Mesothelial cell of epicardium (in vitro differentiated cells): ENCODE data around the gene FGF14. TPM values are rescaled to one million over a fixed set of nuclear protein-coding genes. Genes with fewer than 3 reads are reported as not detected.

ENCODE experiments used
- DNase-seq, 2 experiments: peaks; one replicate each; pipeline ENCODE4 v3.0.0; 2021; ENCODE audit warnings: low spot score in 2 of 2; ENCODE audit not compliant: unreplicated experiment in 2 of 2
- H3K27ac Mint-ChIP-seq: 2 replicates; pipeline ENCODE4 v1.8.0; 2021; ENCODE audit warnings: mixed read lengths
- H3K27me3 Mint-ChIP-seq: 2 replicates; pipeline ENCODE4 v1.8.0; 2021; ENCODE audit warnings: low read depth, mixed read lengths
- H3K36me3 Mint-ChIP-seq: 2 replicates; pipeline ENCODE4 v1.8.0; 2021; ENCODE audit warnings: mixed read lengths
- H3K4me1 Mint-ChIP-seq: 2 replicates; pipeline ENCODE4 v1.8.0; 2021; ENCODE audit warnings: mixed read lengths
- H3K4me3 Mint-ChIP-seq: 2 replicates; pipeline ENCODE4 v1.8.0; 2021; ENCODE audit warnings: mild to moderate bottlenecking, moderate library complexity, mixed read lengths
- H3K9me3 Mint-ChIP-seq: 2 replicates; pipeline ENCODE4 v1.8.0; 2021; ENCODE audit warnings: mixed read lengths
- CTCF ChIP-seq: fragments of 200-600 bp; sonication (generic); IDR thresholded peaks from one replicate; pipeline ENCODE4 v1.5.0; 2021; ENCODE audit warnings: antibody characterized with exemption; ENCODE audit not compliant: unreplicated experiment
- total RNA-seq: library from RNA; stranded (reverse); gene quantifications from 3 replicates; pipeline ENCODE4 v1.2.1, GENCODE V29; 2021

Gene FGF14
- total RNA-seq, 1 donor from 2014 or later, result 0.02 TPM

- no peak for TF ChIP-seq CTCF
- Mint-ChIP-seq H3K9me3 (no peaks in the 10 kb centered on the region), H3K4me1 (no peaks in the 10 kb centered on the region), H3K27me3 (peaks cover 30% of the 10 kb centered on the region), H3K36me3 (no peaks in the 10 kb centered on the region), H3K27ac (no peak overlapping the region), H3K4me3 (no peak overlapping the region)
- DNase-seq, result no peak
These were observed 90.4 kb downstream of the FGF14 start for GRCh38 chr13:102311419-102311796.

- Mint-ChIP-seq H3K36me3 (no peaks in the 10 kb centered on the region), H3K27me3 (peaks cover 30% of the 10 kb centered on the region), H3K27ac (no peak overlapping the region), H3K9me3 (no peaks in the 10 kb centered on the region), H3K4me1 (no peaks in the 10 kb centered on the region), H3K4me3 (no peak overlapping the region)
- no peak for DNase-seq
- no peak for TF ChIP-seq CTCF
These were observed 91.0 kb downstream of the FGF14 start for GRCh38 chr13:102310691-102311418.

GRCh38 chr13:102309110-102309509, 92.7 kb downstream of the FGF14 start:
- no peaks in the 10 kb centered on the region for H3K9me3 Mint-ChIP-seq
- TF ChIP-seq CTCF, result no peak
- H3K27me3 Mint-ChIP-seq, result peaks cover 34% of the 10 kb centered on the region
- DNase-seq, result no peak
- no peaks in the 10 kb centered on the region for H3K4me1 Mint-ChIP-seq
- H3K4me3 Mint-ChIP-seq, result no peak overlapping the region
- no peaks in the 10 kb centered on the region for H3K36me3 Mint-ChIP-seq
- no peak overlapping the region for H3K27ac Mint-ChIP-seq

GRCh38 chr13:102302534-102302933, 99.3 kb downstream of the FGF14 start:
- Mint-ChIP-seq H3K36me3 (no peaks in the 10 kb centered on the region), H3K4me3 (no peak overlapping the region), H3K27ac (no peak overlapping the region), H3K27me3 (peaks cover 22% of the 10 kb centered on the region), H3K4me1 (no peaks in the 10 kb centered on the region), H3K9me3 (no peaks in the 10 kb centered on the region)
- no peak for DNase-seq
- TF ChIP-seq CTCF, result no peak

GRCh38 chr13:102300379-102300778, 101.5 kb downstream of the FGF14 start:
- Mint-ChIP-seq H3K27me3 (peaks cover 22% of the 10 kb centered on the region), H3K27ac (no peak overlapping the region), H3K4me1 (no peaks in the 10 kb centered on the region), H3K36me3 (no peaks in the 10 kb centered on the region), H3K4me3 (no peak overlapping the region), H3K9me3 (no peaks in the 10 kb centered on the region)
- TF ChIP-seq CTCF, result no peak
- DNase-seq, result no peak
